Fibroblast of mammary gland (primary cell): ENCODE results near the gene TSPAN5.

Experiments used
- DNase-seq: peaks from one replicate; pipeline ENCODE4 v3.0.0-alpha.2; 2010; ENCODE audit warnings: low read depth
- H3K4me3 ChIP-seq: 2 replicates; pipeline ENCODE4 v1.5.1; 2011; ENCODE audit warnings: low read depth, mild to moderate bottlenecking, low read length, moderate library complexity; ENCODE audit not compliant: control insufficient read depth
- CTCF ChIP-seq: conservative IDR thresholded peaks from 2 replicates; pipeline ENCODE4 v1.5.1; 2011; ENCODE audit warnings: low read depth, low read length, inconsistent platforms; ENCODE audit not compliant: control insufficient read depth, insufficient read depth

TSPAN5 gene

GRCh38 chr4:98657531-98658286 lies 702 bp downstream of the TSPAN5 start:
- DNase-seq = peak; percentile 77
- H3K4me3 ChIP-seq = peak overlapping the region; percentile 97
- TF ChIP-seq CTCF = no peak

- H3K4me3 ChIP-seq = peak overlapping the region; percentile 97
- TF ChIP-seq CTCF = no peak
- no peak for DNase-seq
Observed at GRCh38 chr4:98656886-98657285, 1.5 kb downstream of the TSPAN5 start.

- H3K4me3 ChIP-seq = peak overlapping the region; percentile 97
- no peak for DNase-seq
- no peak for TF ChIP-seq CTCF
Observed at GRCh38 chr4:98656443-98656842, 2.0 kb downstream of the TSPAN5 start.

GRCh38 chr4:98653890-98654867 lies 4.2 kb downstream of the TSPAN5 start:
- DNase-seq = peak; percentile 97
- TF ChIP-seq CTCF = no peak
- peak overlapping the region; percentile 97 for H3K4me3 ChIP-seq

GRCh38 chr4:98652996-98653395 lies 5.4 kb downstream of the TSPAN5 start:
- no peak overlapping the region for H3K4me3 ChIP-seq
- DNase-seq = peak; percentile 85
- TF ChIP-seq CTCF = no peak

- H3K4me3 ChIP-seq = no peak overlapping the region
- DNase-seq = peak; percentile 77
- TF ChIP-seq CTCF = no peak
Observed at GRCh38 chr4:98648602-98649001, 9.8 kb downstream of the TSPAN5 start.
